NCI-H69 (cell line): ENCODE measurements around the gene HIVEP1.
"Not testable (repeated sequence)": the region's sequence is repeated elsewhere in the genome, so short reads cannot be mapped to it uniquely, and the experiment has no call there.

Experiments
- DNase-seq: peaks from one replicate; lab custom pipeline; 2025; lab: John Stamatoyannopoulos, UW

The HIVEP1 gene

GRCh38 chr6:12119085-12119588 is 107.0 kb downstream of the HIVEP1 start:
- DNase-seq, result no peak

DNA sequence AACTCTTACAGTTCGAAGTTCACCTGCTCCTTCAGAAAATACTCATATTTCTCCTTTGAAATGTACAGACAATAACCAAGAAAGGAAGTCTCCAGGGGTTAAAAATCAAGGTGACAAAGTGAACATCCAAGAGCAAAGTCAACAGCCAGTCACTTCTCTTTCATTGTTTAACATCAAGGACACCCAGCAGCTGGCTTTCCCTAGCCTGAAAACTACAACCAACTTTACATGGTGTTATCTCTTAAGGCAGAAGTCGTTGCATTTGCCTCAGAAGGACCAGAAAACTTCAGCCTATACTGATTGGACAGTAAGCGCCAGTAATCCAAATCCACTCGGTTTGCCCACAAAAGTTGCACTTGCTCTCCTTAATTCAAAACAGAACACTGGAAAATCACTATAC is 113.3 kb downstream of the HIVEP1 start:
- DNase-seq, result no peak

- DNase-seq, result no peak
Observed at GRCh38 chr6:12126051-12126450, 113.9 kb downstream of the HIVEP1 start.

DNA sequence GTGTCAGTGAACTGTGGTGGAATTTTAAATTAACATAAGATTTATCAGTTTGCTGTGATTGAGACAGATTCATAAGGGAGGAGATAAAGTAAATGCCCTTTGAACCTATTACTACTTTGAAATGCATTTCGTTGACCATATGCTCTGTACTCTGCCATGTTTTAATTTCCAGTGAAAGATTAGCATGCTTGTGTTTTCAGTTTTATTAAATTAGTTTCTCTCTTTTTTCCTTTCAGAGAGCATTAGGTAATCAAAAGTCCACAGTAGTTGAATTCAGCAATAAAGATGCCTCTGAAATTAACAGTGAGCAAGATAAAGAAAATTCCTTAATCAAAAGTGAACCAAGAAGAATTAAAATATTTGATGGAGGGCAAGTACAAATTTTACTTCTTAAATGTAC is 117.4 kb downstream of the HIVEP1 start:
- DNase-seq, result no peak

- DNase-seq, result no peak
Observed at GRCh38 chr6:12132351-12133222, 120.5 kb downstream of the HIVEP1 start.

DNA sequence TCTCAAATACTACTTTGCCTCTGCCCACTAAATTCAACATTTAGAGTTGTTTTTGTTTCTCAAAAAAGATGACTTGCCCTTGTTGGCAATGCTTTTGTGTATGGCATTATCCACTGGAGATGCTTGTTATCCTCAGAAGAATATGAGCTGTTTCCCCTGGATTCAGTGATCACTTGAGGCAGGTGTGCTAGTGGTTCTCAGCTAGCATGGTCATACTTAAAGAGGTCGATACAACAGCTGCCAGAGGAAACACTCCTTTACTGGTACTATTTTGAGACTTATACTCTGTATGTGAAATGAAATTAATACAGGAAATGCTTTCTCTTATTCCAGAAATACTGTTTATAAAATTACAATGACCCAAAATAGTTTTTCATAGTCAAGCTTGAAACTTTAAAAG is 122.5 kb downstream of the HIVEP1 start:
- DNase-seq, result no peak

GRCh38 chr6:12134991-12135390 is 122.9 kb downstream of the HIVEP1 start:
- DNase-seq, result no peak

GRCh38 chr6:12136905-12137304 is 124.8 kb downstream of the HIVEP1 start:
- no peak for DNase-seq

DNA sequence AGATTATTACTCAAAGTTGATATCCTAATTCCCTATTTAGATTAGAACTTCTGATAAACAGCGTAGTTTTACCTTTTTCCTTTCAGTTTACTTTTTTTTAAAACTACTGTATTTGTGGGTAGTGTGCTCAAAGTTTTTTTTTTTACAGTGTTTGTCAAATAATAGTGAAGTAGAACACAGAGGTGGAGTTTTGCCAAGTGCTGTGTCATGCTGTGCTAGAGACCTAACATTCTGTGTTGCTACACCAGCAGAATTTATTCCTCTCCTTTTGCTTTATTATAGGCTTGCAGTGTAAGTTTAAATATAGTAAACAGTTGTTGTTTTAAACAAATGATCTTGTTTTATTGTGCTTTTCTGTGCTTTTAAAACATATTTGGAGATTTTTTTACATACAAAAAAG is 125.4 kb downstream of the HIVEP1 start:
- peak; percentile 19 for DNase-seq

- peak; percentile 4 for DNase-seq
Observed at GRCh38 chr6:12138381-12138780, 126.3 kb downstream of the HIVEP1 start.

GRCh38 chr6:12138936-12139335 is 126.8 kb downstream of the HIVEP1 start:
- no peak for DNase-seq

- DNase-seq, result no peak
Observed at GRCh38 chr6:12147557-12148316, 135.6 kb downstream of the HIVEP1 start.

DNA sequence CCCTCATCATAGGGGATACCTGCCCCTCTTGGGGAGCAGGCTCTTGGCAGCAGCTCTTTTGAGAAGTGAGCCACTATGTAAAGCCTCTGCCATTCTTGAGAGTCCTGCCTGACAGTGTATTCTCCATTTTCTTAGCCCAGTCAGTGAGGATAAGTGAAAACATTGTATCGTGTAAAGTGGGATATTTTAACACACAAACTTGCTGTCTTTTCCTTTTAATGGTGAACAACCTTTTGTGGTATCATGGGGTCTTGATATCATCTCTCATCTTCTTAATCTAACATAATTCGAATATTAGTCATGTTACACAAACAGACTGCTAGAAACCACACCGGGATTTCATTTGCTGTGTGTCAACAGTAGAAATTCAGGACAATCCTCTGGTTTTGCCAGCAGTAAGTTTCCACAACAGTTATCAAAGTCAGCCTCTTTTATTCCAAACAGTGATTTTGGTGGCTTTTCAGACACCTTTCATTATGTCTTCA is 136.2 kb downstream of the HIVEP1 start:
- no peak for DNase-seq

- no peak for DNase-seq
Observed at GRCh38 chr6:12148841-12149240, 136.7 kb downstream of the HIVEP1 start.

- DNase-seq, result no peak
Observed at GRCh38 chr6:12149944-12150510, 137.9 kb downstream of the HIVEP1 start.

DNA sequence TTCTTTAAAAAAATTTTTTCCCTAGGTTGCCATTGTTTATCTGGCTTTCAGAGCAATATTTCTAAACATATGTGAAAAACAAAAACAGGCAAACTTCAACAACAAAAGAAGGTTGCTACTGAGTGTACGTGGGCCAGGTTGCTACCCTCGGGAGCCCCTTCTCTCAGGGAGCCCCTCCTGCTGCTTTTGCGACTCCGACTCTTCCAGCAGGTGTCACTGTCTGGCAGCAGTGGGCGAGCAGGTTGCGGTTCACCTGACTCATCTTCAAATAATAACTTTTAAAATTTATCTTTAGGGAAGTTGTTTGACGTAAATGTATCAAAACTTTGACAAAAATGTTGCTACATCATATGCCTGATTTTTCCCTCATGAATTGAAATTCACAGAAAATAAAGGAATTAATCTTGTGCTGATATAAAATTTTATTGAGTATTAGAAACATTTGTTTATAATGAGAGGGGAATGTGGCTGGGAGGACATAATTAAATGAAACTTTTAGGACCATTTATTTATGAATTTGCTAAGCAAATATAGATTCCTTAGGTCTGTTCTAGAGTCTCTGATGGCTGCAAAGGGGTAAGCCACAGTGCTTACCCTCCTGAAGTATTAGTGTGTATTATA is 138.8 kb downstream of the HIVEP1 start:
- peak; percentile 73 for DNase-seq

DNA sequence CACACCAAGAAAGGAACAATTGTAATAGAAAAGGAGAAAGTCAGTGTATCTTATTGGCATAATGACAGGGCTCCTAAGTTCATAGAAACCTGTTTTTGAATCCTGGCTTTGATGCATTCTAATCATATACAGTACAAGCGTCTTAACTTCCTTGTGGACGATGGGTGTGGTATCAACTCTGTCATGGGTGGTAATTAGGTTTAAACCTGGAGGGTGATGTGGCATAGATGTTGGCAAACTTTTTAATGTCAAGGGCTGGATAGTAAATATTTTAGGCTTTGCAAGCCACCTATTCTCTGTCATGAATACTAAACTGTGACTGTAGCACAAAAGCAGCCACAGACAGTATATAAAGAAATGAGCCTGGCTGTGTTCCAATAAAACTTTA is 139.3 kb downstream of the HIVEP1 start:
- DNase-seq, result no peak

GRCh38 chr6:12152023-12152970 is 140.2 kb downstream of the HIVEP1 start:
- no peak for DNase-seq

DNA sequence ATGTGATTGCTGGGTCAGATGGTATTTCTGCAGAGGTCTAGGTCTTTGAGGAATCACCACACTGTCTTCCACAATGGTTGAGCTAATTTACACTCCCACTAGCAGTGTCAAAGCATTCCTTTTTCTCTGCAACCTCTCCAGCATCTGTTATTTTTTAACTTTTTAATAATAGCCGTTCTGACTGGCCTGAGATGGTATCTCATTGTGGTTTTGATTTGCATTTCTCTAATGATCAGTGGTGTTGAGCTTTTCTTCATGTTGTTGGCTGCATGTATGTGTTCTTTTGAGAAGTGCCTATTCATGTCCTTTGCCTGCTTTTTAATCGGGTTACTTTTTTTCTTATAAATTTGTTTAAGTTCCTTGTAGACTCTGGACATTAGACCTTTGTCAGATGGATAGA is 143.7 kb downstream of the HIVEP1 start:
- DNase-seq, result not testable (repeated sequence)

DNA sequence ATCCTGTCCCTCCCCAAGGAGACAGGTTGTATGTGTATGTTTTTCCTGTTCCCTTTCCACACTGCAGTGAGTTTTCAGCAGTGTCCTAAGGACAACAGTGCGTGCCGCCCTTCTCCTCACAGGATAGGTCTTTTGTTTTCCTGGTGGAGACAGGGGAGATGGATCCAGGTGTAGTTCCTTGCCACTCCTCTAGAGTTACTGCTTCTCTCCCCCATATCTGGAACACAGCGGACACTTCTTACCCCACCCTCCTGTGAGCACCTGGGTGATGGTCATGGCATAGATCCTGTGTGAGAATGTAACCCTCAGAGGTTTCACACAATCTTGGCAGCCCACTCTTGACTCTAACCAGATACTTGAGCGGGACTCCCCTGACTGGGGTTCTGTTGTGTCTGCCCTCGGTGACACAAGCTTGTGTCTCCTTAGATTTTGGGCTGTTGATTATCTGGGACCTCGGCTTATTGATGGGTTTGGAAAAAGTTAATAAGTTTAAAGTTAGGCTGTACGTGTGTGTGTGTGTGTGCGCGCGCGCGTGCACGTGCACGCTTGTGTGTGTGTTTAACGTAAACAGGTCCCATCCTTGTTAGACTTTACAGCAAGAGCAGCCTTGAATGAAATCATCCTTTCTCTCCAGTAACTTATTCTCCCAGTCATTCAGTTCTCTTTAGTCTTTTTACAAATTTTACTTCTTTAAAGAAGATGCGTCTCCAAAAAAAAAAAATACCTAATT is 146.7 kb downstream of the HIVEP1 start:
- DNase-seq, result no peak
